GM18858 (cell line): ENCODE data around the gene OSMR.

Experiments used
- ATAC-seq: cut with Tn5 transposase; IDR thresholded peaks from one replicate; pipeline ENCODE4 v1.9.1; 2021; ENCODE audit not compliant: unreplicated experiment

The OSMR gene

DNA sequence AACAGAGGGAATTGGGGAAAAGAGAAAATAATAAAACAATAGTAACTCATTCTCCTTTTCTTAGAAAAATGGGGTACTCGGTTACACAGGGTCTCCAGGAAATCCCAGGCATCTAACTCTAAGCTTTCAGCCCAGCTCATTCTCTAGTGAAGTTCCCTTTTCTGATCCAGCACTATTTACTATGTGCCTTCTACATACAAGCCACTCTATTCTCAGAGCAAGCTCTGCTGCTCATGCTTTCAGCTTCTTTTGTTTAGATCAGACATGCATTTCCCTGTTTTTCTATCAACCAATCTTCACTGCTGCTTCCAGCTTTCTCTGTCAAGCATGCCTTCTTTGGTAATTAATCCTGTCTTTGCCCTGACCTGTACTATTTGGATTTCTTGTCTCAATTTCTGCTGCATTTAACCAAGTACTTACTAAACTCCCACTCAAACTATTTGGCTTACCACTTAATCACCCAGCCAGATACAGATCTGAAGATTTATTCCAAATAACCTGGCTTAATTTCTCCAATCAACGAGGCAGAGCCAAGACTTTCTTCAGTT is 25.3 kb downstream of the OSMR start:
- ATAC-seq = no peak

DNA sequence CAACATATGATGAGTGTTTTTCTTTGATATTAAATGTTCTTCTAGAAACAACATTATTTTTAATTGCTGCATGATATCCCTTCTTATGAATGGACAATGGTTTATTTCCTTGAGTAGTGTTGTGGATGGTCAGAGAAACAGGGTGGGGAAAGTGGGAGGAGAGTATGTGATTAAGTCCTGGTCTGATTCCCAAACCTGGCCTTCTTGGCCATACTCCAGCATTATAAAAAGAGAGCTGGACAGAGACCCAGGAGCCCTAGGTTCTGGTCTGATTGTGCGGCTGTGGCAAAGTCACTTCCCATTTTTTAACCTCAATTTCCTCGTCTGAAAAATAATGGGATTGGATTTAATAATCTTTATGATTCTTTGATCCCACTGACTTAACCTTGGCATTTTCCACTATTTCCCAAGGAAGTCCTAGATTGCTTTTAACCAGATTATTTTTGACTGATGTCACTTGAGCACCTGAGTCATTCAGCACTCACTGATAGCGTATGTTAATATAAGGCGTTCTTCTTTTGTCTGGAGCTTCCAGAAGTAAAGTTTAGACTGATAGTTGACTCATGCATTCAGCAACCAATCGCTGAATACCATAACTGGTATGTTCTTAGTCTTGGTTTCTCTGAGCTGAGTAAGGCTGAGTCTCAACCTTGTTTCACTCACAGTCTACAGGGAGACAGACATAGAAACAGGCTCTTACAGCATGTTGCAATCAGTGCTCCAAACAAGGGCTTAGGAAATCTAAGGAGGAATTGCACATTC is 26.2 kb downstream of the OSMR start:
- no peak for ATAC-seq

DNA sequence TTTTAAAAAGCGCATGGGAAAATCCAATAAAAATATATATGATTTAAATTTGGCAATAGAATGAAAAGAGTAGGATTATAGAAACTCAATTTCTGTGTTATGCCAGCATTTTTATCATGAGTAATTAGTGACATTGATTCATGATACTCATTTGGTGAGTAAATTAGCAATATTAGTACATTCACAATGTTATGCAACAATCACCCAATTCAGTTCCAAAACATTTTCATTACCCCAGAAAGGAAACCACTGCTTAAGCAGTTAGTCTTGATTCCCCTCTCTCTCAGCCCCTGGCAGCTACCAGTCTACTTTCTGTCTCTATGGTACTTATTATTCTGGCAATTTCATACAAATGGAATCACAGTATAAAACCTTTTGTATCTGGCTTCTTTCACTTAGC is 27.0 kb downstream of the OSMR start:
- no peak for ATAC-seq

DNA sequence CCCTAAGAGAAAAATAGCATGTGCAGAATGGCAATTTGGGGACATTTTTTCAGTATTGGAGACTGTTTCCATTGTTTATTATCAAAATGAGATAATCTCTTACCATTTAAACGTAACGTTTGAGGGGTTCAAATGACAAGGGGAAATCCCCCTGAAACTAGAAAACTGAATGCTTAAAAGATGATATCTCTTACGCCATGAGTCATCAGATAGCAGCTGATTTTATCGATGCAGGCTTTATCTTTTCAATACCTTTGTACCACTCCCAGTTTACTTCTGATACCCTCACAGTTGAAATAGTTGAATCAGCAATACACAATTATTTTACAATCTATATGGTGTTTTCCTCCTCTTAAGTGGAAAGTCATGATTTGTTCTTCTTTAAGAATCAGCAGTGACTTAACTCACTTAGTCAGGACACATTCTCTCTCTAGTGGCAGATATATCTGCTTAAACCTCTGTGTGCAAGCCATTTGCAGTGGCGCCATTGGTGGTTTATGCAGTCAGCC is 29.2 kb downstream of the OSMR start:
- no peak for ATAC-seq

DNA sequence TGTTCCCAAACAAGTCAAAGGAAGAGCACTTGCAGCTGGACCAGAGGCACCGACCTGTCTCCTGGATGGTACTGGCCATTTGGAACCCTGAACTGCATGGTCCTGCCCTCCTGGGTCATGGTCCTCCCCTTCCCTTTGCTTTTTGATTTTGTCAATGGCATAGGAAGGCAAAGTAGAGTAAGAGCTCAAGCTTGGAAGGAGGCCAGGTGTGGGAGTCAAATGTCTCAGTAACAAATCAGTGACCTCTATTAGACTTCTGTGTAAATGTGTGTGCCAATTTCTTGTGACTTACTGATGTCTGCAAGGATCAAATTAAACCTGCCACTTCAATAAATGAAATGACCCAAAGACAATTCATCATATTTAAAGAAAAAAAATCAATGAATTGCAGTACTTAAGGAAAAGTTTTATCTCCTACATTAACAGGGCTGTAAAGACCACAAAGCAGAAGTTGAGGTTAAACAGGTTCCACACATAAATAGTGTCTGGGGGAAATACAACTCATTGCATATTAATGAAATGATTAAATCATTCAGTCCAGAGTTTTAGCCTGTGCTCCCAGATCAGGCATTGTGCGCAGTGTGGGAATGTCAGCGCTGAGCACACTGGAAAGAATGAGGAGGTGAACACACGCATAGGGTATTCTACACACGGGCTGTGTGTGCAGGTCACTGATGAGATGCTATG is 32.7 kb downstream of the OSMR start:
- no peak for ATAC-seq

DNA sequence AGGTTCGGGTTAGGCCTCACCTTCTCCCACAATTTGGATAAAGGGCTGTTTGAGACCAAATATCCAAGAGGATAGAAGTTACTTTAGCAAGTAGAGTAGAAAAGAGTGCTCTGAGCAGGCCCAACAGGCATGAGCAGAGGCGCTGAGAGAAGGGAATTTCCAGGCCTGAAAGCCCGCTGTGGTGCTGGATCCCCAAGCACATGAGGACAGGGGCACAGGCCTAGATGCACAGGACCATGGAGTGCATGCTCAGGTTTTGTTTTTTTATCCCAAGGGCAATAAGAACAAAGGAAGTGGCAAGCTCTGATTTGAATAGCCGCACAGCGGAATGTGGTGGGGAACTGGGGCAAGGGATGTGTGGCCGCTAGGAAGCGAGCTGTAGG is 33.3 kb downstream of the OSMR start:
- ATAC-seq = no peak

DNA sequence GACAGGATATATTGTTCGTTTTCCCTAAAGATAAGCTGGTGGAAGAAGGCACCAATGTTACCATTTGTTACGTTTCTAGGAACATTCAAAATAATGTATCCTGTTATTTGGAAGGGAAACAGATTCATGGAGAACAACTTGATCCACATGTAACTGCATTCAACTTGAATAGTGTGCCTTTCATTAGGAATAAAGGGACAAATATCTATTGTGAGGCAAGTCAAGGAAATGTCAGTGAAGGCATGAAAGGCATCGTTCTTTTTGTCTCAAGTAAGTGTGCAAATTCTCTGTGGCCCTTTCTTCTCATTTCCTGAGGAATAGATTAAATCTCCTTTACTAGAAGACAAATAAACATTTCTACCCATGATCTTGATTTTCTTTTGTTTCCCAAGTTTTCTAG is 38.0 kb downstream of the OSMR start:
- no peak for ATAC-seq

DNA sequence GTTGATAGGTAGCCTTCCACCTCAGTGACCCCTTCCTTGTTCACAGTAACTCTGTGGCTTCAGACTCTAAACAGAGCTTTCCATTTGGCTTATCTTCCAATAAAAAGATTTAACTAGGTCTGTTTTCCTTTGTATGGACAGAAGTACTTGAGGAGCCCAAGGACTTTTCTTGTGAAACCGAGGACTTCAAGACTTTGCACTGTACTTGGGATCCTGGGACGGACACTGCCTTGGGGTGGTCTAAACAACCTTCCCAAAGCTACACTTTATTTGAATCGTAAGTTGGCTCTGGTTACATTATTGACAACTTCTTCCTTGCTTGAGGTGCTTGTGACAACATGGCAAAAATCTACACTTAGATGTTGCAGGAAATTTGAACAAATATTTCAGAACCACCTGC is 39.4 kb downstream of the OSMR start:
- no peak for ATAC-seq

DNA sequence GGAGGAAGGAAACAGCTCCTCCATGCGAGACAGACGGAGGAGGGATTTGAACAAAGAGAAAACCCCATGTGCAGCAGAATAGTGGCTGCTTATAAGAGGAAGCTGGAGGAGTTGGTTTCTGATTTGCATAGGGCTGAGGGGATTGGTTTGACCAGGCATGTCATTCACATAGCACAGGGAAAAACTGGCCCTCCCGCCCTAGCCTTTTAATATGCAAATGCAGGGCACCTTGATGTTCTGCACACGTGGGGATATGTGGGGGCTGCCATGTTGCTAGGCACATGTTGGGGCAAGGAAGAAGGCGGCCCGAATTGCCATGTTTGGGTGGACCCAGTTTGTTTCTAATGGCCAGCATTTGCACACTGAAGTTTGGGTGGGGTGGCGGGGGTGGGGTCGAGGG is 42.2 kb downstream of the OSMR start:
- ATAC-seq = no peak

DNA sequence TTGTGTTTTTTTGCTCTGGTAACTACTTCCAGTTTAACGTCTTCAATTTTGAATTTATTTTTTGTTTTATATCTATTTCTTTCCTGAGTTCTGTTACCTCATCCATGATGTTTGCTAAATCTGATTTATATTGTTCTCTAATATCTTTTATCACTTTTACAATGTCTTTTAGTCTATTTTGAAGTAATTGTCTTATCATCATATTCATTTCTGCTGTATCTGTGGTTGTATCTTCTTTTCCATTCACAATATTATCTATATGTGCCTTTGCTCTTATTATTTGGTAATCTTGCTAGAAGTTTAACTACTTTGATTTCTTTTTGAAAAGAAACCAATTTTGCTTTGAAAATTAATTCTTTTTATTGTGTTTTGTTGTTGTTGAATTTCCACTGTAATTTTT is 43.6 kb downstream of the OSMR start:
- ATAC-seq = no peak

DNA sequence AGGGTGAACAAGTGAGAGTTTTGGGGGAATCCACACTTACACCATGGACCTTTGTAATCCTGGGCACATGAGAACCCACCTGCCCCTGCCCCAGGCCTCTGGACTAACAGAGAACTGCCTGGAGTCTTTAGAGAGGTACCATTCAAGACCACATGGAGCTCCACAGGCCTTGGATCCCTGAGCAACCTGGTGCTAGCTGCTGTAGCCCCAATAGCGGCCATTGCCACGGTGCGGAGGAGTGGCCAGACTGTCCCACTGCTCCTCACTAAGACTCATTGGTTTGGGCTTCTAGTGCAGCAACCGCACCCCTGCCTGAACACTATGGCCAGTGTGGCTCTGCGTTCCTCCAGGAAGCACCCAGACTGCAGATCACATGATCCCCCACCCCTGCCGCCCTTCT is 45.8 kb downstream of the OSMR start:
- no peak for ATAC-seq

DNA sequence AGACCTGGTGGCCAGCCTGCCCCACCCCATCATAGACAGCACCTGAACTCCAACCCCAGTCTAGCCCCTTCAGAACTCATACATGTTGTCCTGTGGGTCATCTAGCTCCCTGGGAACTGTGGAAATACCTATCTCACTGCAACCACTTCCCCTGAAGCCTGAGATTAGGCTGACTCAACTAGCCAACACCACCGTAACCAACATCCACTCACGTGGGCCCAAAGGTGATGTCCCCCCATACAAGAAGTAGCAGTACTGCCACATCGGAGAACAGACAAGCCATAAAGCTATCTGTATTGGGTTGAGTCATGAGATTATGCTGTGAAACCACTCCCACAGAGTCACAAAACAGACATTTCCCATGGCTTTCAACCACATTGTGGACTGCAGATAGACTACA is 46.6 kb downstream of the OSMR start:
- no peak for ATAC-seq

DNA sequence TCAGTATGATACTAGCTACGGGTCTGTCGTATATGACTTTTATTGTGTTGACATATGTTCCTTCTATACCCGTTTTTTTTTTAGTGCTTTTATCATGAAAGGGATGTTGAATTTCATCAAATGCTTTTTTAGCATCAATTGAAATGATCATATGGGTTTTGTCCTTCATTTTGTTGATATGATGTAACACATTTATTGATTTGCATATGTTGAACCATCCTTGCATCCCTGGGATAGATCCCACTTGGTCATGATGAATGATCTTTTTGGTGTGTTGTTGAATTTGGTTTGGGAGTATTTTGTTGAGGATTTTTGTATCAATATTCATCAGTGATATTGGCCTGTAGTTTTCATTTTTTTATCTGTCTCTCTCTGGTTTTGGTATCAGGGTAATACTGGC is 50.9 kb downstream of the OSMR start:
- no peak for ATAC-seq

DNA sequence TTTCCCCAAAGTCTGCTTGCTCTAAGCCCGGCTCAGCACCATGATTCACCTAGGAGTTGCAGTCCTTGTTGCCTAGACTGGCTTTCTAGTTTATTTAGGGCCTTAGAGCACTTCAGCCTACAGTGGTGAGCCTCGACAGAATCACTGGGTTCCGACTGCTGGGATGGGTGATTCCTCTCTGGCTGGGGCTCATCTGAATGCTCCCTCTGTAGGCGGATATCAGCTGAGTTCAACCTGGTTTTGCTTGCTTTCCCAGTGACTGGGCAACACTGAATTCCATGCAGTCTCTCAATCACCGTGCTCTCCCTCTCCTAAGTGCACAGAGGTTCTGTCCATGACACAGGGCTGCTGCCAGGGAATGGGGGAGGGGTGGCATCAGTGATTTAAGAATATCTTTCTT is 54.1 kb downstream of the OSMR start:
- ATAC-seq = no peak

DNA sequence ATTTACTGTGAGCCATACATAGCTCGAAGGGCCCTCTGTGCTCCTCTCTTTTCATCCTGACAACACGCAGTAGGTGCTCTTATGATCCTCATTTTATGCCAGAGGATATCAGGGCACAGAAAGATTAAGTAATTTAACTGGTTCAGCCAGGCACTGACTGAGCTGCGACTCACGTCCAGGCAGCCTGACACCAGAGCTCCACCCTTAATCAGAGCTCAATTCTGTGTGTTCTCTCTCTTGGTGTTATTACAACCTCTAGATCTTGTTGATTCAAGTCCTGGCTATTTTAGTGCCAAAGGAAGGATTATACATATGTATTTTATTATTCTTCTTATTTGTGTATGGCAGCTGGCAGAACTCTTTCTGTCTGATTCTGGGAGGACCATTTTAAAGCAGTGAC is 59.7 kb downstream of the OSMR start:
- no peak for ATAC-seq

DNA sequence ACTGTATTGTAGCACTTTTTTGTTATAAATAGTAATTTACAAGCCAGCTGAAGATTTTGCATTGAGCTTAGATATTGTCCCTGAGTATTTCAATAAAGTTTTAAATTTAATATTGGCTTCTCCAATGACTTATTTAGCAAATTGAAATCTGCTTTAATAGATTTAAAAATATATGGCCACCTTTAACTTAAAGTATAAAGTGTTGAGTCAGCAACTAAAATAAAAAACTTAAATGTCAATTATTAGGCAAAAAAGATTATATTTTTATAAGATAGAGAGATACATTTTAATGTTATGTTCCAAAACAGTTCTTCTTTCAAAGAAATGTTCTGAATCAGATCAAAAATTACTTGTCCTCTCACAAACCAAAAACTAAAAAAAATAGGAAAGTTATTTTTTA is 60.7 kb downstream of the OSMR start:
- ATAC-seq = no peak

DNA sequence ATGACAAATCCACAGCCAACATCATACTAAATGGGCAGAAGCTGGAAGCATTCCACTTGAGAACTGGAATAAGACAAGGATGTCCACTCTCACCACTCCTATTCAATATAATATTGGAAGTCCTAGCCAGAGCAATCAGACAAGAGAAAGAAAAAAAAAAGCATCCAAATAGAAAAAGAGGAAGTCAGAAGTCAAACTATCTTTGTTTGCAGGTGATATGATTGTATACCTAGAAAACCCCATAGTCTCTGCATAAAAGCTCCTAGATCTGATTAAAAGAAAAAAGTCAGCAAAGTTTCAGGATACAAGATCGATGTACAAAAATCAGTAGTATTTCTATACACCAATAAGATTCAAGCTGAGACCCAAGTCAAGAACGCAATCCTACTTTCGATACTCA is 66.1 kb downstream of the OSMR start:
- ATAC-seq = no peak

DNA sequence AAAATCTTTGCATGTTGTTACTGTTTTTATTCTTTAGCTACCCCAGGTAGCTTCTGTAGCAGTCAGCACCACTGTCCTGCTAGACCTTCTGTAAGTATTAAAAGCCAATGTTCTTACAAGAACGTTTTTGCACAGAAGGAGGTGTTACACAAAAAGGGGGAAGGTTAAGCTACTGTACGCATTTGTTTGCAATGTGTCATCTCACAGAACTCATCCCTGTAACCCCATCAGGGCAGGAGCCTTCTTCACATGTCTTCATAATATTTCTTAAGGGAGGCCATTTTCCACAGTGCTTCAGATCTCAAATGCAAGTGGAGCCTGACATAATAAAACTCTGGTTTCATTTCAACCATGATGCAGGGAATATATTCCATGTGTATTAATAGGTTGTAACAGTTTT is 67.9 kb downstream of the OSMR start:
- ATAC-seq = no peak

DNA sequence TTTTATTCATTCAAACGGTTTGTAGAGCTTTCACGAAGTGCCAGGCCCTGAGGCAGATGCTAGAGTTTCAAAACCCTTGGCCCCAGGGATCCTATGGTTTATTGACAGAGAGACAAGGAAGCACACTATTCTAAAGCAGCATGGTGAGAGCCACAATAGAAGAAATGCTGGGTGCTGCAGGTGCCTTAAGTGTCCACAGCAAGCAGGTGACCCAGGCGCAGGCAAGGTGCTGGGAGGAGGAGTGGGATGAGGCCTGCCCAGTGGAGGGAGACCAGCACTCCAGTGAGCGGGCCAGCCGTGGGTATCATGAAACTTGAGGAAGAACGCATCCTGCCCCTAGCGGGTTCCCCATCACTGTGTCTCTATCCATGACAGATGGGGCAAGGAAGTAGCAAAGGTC is 71.0 kb downstream of the OSMR start:
- no peak for ATAC-seq

DNA sequence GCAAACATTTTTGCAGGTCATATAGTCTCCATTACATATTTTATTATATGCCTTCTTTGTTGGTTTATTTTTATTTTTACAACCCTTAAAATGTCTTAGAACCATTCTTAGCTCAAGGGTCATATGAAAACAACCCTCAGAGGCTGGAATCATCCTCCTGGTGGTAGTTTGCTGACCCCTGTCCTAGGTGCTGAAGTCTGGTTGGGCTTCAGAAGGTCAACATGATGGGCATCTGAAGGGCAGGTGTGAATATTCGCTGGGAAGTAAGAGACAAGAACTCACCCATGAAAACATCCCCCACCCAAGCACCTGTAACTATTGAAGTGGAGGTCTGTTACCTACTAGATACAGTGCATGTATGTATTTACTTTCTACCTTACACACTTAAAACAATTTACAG is 75.4 kb downstream of the OSMR start:
- no peak for ATAC-seq

DNA sequence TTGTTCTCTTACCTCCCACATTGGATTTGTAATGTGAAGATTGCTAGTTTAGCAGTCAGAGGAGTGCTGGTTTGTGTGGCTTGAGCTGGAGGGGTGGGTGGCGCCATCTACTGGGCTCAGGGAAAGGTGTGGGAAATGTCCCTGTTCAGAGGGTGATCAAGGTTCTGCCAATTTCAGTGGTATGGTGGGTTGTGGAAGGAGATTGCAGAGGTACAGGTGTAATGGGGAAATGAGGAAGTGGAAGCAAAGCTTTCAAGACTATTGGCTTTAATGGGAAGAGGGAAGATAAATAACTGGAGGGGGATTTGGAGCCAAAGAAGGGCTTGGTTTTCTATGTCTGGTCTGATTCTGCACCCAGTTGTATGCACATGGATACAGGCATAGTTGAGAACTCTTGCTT is 76.4 kb downstream of the OSMR start:
- no peak for ATAC-seq

DNA sequence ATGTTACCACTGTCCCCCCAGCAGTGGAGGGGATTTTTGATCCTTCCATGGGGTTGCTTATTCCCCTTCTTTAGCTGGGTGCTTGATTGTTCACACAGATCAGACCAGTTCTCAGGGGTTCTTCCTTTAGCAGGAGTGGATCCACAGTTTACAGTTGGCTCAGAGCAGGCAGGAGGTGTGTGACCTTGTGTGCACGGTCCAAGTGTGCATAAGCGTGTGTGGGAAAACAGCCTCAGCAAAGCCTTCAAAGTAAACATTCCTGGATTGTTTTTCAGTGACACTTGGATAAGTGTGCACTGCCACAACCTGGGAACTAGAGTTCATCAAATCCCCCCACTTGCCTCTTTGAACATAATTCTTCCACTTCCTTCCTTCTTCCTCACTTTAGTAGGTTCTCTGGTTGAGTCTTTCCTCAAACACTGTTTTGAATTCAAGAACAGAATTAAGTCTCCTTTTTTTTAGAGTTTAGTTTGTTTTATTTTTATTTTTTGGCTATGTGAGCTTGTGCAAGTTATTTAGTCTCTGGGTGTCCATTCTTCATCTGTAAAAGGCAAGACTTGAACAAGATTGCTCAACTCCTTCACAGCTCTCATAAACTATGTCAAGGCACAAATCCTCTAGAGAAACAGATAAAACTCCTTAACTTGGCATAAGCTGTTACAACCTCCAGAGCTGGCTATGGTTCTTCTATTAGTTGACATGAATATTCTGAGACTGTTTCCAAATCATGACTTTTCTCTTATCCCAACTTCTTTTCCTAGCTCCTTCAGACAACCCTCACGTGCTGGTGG is 78.0 kb downstream of the OSMR start:
- no peak for ATAC-seq
